Measurements from ENCODE around the gene FEZ2.

FEZ2 gene

DNA sequence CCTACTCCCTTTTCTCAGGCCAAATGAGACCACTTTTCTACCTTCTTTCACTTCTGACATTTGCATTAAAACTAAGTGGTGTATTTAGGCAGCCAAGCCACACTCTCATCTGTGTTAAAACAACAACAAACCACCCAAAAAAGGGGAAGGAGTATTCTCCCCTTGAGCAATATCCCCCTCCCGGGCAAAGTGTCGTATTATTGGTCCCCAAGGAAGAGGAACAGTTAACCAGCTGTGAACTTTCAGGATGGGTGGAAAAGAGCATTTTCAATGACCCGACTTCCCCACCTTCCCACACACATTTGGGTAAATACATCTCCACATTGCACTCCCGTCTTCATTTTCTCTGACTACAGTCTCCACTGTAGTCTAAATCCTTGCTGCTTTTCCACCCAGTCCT, 44.3 kb downstream of the FEZ2 start:
- DNase-seq (ENCODE audit: low read depth), result no peak
- in situ Hi-C loops (cut with HindIII; ENCODE audit: low sequenced_read_pairs), result no loop called here
- TF ChIP-seq, protein P1, sequence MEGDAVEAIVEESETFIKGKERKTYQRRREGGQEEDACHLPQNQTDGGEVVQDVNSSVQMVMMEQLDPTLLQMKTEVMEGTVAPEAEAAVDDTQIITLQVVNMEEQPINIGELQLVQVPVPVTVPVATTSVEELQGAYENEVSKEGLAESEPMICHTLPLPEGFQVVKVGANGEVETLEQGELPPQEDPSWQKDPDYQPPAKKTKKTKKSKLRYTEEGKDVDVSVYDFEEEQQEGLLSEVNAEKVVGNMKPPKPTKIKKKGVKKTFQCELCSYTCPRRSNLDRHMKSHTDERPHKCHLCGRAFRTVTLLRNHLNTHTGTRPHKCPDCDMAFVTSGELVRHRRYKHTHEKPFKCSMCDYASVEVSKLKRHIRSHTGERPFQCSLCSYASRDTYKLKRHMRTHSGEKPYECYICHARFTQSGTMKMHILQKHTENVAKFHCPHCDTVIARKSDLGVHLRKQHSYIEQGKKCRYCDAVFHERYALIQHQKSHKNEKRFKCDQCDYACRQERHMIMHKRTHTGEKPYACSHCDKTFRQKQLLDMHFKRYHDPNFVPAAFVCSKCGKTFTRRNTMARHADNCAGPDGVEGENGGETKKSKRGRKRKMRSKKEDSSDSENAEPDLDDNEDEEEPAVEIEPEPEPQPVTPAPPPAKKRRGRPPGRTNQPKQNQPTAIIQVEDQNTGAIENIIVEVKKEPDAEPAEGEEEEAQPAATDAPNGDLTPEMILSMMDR (IDR thresholded peaks at IDR 0.05; ENCODE audit: low read depth, low read length, missing control alignments), result no peak
- H3K4me3 ChIP-seq (ENCODE audit: low read depth, low read length), result no peak overlapping the region

DNA sequence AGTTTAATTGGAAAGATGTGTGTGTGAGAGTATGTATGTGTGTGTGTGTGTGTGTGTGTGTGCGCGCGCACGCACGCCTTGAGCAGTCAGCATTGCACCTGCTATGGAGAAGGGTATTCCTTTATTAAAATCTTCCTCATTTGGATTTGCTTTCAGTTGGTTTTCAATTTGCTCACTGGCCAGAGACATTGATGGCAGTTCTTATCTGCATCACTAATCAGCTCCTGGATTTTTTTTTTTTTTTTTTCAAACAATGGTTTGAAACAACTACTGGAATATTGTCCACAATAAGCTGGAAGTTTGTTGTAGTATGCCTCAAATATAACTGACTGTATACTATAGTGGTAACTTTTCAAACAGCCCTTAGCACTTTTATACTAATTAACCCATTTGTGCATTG, 48.0 kb downstream of the FEZ2 start:
- no peak for DNase-seq (ENCODE audit: low read depth)
- H3K4me3 ChIP-seq (ENCODE audit: low read depth, low read length), result no peak overlapping the region
- in situ Hi-C loops (cut with HindIII; ENCODE audit: low sequenced_read_pairs), result no loop called here
- TF ChIP-seq, protein P1 (IDR thresholded peaks at IDR 0.05; ENCODE audit: low read depth, low read length, missing control alignments), result no peak

DNA sequence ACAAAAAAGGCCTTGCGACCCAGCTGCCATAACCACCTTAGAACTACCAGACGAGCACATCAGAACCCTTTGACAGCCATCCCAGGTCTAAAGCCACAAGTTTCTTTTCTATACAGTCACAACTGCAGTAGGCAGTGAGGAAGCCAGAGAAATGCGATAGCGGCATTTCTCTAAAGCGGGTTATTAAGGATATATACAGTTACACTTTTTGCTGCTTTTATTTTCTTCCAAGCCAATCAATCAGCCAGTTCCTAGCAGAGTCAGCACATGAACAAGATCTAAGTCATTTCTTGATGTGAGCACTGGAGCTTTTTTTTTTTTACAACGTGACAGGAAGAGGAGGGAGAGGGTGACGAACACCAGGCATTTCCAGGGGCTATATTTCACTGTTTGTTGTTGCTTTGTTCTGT, 48.8 kb downstream of the FEZ2 start:
- H3K4me3 ChIP-seq (ENCODE audit: low read depth, low read length), result no peak overlapping the region
- no peak for DNase-seq (ENCODE audit: low read depth)
- TF ChIP-seq, protein P1 (IDR thresholded peaks at IDR 0.05; ENCODE audit: low read depth, low read length, missing control alignments), result no peak
- in situ Hi-C loops (cut with HindIII; ENCODE audit: low sequenced_read_pairs), result no loop called here

DNA sequence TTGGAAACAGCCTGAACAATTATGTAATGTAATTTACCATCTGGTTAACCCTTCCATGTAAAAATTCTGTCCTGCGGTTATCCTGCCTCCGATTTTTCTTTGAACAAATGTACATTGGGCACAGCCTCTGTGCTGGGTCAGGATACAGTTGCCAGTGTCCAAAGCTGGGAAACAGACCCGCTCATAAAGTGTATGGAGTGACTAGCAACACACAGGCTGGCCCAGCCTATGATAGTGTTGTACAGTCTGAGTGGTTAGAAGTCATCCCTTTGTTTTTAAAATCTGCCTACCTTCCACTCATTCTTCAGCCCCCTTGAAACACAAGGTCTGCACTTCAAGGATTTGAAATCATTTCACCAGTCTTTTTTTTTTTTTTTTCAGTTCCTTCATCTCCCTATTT, 50.1 kb downstream of the FEZ2 start:
- DNase-seq (ENCODE audit: low read depth), result no peak
- in situ Hi-C loops (cut with HindIII; ENCODE audit: low sequenced_read_pairs), result no loop called here
- no peak overlapping the region for H3K4me3 ChIP-seq (ENCODE audit: low read depth, low read length)
- TF ChIP-seq, protein P1 (IDR thresholded peaks at IDR 0.05; ENCODE audit: low read depth, low read length, missing control alignments), result no peak

DNA sequence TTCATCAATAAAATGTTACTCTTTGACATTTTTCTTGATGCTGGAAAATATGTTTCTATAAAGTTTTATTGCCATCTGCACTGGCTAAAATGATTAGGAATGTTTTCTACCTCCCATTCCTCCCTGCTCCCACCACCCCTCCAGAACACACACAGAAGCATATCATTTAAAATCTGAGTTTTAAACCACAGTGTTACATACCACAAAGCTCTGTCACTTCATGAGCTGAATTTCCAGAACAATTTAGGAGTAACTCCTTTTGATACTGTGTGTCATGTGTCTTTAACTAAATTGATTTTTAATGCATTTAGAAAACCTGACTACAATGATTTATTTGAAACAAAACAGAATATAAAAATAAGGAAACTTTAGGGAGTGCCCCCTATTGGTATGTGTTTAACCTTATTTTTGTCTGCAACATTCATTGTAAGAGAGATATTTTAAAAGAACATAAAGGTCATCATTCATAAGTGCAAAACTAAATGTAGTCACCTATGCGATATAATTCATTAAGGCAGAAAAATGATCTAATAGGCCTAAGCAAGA, 52.0 kb downstream of the FEZ2 start:
- no peak for DNase-seq (ENCODE audit: low read depth)
- TF ChIP-seq, protein P1 (IDR thresholded peaks at IDR 0.05; ENCODE audit: low read depth, low read length, missing control alignments), result no peak
- in situ Hi-C loops (cut with HindIII; ENCODE audit: low sequenced_read_pairs), result no loop called here
- H3K4me3 ChIP-seq (ENCODE audit: low read depth, low read length), result no peak overlapping the region

DNA sequence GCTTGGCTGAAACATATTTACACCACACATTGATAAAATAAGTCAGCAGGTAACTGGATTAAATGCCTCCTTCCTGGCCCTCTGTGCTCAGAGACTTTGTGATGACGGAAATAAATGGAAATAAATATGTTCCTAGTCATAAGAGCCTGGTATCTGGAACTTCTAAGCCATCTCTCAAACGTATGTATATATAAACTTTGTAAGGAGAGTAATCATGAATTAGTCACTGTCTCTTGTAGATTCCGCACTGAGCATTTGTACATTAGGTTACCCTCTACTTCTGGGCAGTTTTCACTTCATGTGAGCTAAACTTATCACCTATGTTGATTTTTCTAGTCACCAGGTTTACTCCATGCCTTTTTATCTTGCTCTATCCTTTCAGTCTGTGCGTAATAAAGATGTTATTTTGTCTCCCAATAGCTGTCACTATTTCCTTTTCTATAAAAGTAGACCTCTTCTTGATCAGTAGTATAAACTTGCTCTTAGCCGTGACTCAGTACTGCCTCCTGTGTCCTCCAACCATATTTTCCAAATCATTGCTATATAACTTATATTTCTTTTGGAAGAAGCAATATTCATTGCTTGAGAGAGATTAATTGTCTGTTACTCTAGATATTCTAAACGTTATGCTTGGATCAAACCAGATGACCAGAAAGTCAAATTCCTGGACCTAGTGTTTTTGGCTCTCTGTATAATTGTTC, 53.2 kb downstream of the FEZ2 start:
- TF ChIP-seq, protein P1 (IDR thresholded peaks at IDR 0.05; ENCODE audit: low read depth, low read length, missing control alignments), result peak; percentile 36
- H3K4me3 ChIP-seq (ENCODE audit: low read depth, low read length), result no peak overlapping the region
- in situ Hi-C loops (cut with HindIII; ENCODE audit: low sequenced_read_pairs), result no loop called here
- DNase-seq (ENCODE audit: low read depth), result no peak

All from astrocyte of the cerebellum (primary cell).